Stimulated activated CD4-positive, alpha-beta T cell treated with anti-CD3 and anti-CD28 coated beads, Interleukin-1b, Interleukin-23, amount 100 ng/mL, for 24 hours (primary cell): ENCODE measurements around the gene BTG4.

Experiments
- DNase-seq, 4 experiments: peaks; one replicate each; pipeline ENCODE4 v3.0.0-alpha.2; 2020; ENCODE audit warnings: low read depth in 4 of 4, low spot score in 1 of 4

Gene BTG4

DNA sequence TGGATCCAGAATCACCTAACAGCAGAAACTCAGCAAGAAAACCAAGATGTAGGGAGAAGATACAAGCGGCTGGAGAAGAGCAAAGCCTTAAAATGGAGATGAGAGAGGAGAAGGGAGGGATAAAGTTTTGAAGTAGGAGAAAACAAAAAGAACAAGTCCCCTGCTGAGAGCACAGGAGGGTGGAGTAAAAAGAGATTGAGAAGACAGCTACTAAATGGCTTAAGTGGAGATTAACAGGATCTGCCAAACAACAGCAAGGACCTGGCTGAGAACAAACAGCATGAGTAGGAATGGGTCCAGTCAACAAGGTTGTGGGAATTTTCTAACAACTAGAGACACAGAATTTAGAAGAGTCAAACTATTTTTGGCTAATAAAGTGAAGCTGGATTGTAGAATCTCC lies 18.1 kb downstream of the BTG4 start:
- DNase-seq, result no peak

DNA sequence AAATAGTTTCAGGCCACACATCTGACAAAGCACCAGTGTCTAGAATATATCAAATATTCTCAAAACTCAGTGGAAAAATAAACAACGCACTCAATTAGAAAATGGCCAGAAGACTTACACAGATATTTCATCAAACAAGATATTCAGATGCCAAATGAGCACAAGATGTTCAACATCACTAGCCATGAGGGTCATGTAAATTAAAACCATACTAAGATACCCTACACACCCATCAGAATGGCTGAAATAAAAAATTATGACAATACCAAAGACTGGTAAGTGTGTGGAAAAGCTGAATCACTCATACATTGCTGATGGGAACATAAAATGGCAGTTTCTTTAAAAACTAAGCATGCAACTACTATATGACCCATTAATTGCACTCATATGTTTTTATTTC lies 21.7 kb downstream of the BTG4 start:
- DNase-seq, result no peak

DNA sequence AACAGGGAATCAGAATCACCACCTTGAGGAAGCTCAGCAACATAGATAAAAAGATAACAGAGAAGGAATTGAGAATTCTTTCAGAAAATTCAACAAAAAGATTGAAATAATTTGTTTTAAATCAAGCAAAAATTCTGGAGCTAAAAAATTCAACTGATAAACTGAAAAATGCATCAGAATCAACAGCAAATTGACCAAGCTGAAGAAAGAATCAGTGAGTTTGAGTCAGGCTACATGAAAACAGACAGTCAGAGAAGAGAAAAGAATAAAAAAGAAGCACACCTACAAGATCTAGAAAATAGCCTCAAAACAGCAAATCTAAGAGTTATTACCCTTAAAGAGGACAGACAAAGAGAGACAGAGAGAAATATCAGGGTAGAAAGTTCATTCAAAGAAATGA lies 28.8 kb downstream of the BTG4 start:
- DNase-seq, result no peak

- DNase-seq, result no peak
These were observed 32.5 kb downstream of the BTG4 start for GRCh38 chr11:111479666-111480065.

DNA sequence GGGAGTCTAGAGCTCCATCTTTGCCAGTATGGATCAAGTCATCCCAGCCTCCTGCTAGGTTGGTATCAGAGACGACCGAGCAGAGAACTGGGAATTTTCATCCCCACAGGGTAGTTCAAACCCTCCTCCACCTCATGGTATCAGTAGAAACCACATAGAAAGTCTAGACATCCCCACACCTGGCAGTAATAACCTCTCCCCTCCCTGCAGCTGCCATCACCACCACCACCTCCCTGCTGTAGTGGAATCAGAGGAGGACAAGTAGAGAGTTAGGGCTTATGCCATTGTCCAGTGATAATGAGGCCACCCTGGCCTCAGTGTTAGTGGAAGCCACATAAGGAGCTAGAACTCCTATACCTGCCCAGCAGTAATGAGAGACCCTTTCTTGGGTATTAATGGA lies 34.3 kb downstream of the BTG4 start:
- DNase-seq, result no peak

- DNase-seq, result no peak
These were observed 35.2 kb downstream of the BTG4 start for GRCh38 chr11:111476956-111477355.

DNA sequence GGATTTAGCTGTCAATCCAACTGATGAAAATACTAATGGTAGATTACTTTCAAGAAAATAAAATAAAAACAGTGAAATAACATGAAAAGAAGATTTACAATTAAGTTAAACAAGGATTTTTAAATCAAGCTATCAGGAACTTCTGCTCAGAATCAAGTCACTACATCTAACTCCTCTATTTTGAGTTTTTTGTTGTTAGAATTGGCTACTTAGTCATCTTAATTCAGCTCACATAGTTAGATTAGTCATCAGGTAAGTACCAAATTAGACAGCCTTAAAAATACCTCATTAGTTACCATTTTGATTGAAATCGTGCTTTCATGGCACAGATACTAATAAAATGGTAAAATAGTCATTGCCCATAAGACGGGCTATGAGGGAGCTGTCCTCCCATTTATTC lies 35.8 kb downstream of the BTG4 start:
- DNase-seq, result no peak

- DNase-seq, result no peak
These were observed 37.8 kb downstream of the BTG4 start for GRCh38 chr11:111474432-111474831.

DNA sequence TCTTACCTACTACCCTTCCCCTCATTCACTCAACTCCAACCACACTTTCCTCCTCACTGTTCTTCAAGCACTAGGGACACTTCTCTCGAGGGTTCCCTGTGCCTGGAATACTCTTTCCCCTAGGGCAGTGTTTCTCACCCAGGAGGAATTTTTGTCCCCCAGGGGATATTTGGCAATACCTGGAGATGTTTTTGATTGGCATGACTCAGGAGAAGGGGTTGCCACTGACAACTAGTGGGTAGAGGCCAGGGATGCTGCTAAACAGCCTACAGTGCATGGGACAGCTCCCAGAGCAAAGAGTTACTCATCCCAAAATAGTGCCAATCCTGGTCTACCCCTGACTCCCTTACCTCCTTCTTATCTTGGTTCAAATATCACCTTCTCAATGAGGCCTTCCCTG lies 40.0 kb downstream of the BTG4 start:
- DNase-seq, result no peak

DNA sequence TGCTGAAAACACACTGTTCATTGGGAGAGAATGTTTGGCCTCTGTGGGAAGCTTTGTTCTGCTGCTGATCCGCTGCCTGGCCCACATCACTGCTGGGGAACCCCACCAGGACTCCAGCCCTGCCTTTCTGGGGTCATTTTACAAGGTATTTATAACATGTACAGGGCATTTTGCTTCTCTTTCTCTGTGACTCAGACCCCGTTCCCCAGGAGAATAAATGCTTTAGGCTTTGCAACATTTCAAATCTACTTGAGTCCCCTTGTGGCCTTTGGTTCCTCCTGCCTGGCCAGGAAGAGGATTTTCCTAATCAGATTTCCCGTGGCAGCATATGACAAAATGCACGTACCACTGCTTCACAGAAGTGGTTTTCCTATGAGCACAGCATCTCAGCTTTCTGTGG lies 43.0 kb downstream of the BTG4 start:
- DNase-seq, result no peak

- DNase-seq, result no peak
These were observed 45.6 kb downstream of the BTG4 start for GRCh38 chr11:111466615-111467014.

GRCh38 chr11:111465400-111465799 lies 46.8 kb downstream of the BTG4 start:
- DNase-seq, result no peak

GRCh38 chr11:111463276-111463675 lies 48.9 kb downstream of the BTG4 start:
- no peak for DNase-seq

GRCh38 chr11:111462329-111462728 lies 49.9 kb downstream of the BTG4 start:
- DNase-seq, result no peak

- DNase-seq, result no peak
These were observed 50.5 kb downstream of the BTG4 start for GRCh38 chr11:111461460-111462235.

- DNase-seq, result no peak
These were observed 51.3 kb downstream of the BTG4 start for GRCh38 chr11:111460856-111461255.

DNA sequence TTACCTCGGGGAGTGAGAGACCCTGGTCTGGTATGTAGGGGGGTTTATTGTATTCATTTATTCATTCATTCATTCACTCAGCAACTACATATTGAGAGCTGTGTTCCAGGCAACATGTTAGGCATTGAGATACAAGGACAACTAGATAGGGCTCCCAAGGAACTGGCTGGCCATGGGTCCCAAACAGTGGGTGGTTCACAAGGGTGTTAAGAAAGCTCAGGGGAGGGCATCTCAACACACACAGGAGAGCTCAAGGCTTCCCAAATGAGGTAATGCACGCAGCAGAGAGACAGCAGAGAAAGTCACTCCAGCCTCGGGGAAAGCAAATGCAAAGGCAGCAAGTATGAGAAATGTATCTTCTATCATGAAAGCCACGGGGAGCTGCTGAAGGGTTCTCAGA lies 51.8 kb downstream of the BTG4 start:
- no peak for DNase-seq

- DNase-seq, result no peak
These were observed 52.5 kb downstream of the BTG4 start for GRCh38 chr11:111459506-111460270.

DNA sequence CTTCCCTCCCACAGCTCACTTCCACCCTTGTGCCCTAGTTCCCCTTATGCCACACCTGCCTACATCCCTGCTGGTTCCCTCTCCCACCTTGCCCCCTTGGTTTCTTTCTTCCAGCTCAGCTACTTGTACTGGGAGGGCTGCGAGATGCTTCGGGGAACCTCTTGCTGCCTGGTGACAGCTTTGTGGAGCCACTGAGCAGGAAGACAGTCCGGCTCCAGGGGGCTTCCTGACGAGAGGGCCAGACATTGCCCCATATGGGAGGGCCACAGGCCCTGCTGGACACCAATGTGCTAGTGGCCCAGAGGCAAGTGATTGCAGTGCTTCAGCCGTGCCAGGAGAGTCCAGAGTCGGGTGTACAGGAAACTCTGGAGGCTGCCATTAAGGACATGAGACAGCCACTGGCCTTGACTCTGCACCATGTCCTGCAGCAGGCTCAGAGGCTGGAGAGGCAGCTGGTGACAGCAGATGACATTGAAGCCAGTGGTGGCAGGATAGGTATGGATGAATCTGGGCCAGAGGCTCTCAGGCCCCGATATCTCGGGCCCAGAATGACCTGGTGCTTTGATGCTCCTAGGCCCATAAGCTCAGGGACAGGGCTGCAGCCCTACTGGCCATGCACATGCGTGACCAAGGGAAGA lies 54.3 kb downstream of the BTG4 start:
- no peak for DNase-seq

DNA sequence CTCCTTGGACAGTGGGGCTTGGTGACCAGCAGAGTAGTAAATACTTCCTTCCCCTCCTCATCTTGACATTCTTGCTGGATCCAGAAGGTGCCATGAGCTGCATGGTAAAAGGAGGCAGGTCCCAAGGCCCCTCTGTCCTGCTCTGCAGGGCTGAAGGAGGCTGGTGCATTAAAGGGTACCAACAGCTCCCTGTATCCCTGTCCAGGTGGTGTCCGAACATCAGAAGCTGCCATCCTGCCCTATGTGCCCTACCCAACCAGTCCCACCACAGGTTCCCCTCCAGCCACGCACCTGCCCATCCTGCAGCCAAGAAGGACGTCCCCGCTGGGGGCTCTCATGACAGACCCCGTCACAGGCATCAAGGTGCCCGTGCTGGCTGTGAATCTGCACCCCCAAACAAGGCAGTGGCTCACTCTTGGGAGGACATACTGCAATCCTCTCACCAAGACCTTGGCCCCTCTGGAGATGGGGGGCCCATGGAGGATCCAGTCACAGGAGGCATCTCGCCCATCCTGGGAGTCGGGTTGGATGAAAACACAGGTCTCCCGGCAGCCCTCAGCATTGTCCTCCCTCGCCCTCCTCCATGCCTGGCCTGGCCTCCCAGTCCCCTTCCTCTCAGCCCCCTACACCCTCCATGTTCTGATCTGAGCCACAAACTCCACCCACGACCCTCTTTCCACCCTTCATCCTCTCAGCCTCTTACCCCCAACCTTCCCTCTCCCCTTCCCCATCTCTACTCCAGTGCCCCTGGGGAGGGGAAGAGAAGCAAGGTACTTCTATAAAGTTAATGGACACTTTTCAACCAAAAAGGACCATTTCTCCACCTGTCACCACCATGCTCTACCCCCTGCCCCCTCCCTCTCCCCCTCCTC lies 55.1 kb downstream of the BTG4 start:
- DNase-seq, result no peak
